HepG2 (cell line): ENCODE results near the gene PSKH1. TPM values are rescaled to one million over a fixed set of nuclear protein-coding genes. Genes with fewer than 3 reads are reported as not detected.

Experiments used
- ARHGAP35 ChIP-seq: sonication (generic); formaldehyde crosslinking; IDR thresholded peaks from 2 replicates; pipeline ENCODE4 v1.9.0; 2022; ENCODE audit warnings: mild to moderate bottlenecking, inconsistent platforms, moderate library complexity, missing genetic modification reagents, borderline replicate concordance
- ATM ChIP-seq: fragments of 450-650 bp; IDR thresholded peaks from 2 replicates; pipeline ENCODE4 v1.7.1; 2017; ENCODE audit warnings: mild to moderate bottlenecking, borderline replicate concordance
- BCL6 ChIP-seq: IDR thresholded peaks from 2 replicates; pipeline ENCODE4 v1.6.1; 2016; ENCODE audit warnings: missing genetic modification reagents, missing compliant biosample characterization
- EEA1 ChIP-seq: sonication (generic); formaldehyde crosslinking; IDR thresholded peaks from 2 replicates; pipeline ENCODE4 v1.5.1; 2020; ENCODE audit warnings: mild to moderate bottlenecking, missing genetic modification reagents, borderline replicate concordance
- NFYC ChIP-seq: IDR thresholded peaks from 2 replicates; pipeline ENCODE4 v1.6.1; 2016; ENCODE audit warnings: missing genetic modification reagents, missing compliant biosample characterization
- NRL ChIP-seq: sonication (generic); formaldehyde crosslinking; IDR thresholded peaks from 2 replicates; pipeline ENCODE4 v1.5.0; 2020; ENCODE audit warnings: missing genetic modification reagents, mild to moderate bottlenecking, moderate library complexity, borderline replicate concordance
- RXRA ChIP-seq: sonication (generic); formaldehyde crosslinking; IDR thresholded peaks from 2 replicates; pipeline ENCODE4 v1.5.1; 2020; ENCODE audit warnings: missing genetic modification reagents
- RXRB ChIP-seq: IDR thresholded peaks from 2 replicates; pipeline ENCODE4 v1.6.1; 2016; ENCODE audit warnings: borderline replicate concordance, missing genetic modification reagents, missing compliant biosample characterization
- TRIM24 ChIP-seq: sonication (generic); formaldehyde crosslinking; IDR thresholded peaks from 2 replicates; pipeline ENCODE4 v1.8.0; 2022; ENCODE audit warnings: mild to moderate bottlenecking, missing genetic modification reagents
- ZFY ChIP-seq: sonication (generic); formaldehyde crosslinking; IDR thresholded peaks from 2 replicates; pipeline ENCODE4 v1.4.0; 2020; ENCODE audit warnings: missing genetic modification reagents
- ZNF232 ChIP-seq: sonication (generic); formaldehyde crosslinking; IDR thresholded peaks from 2 replicates; pipeline ENCODE4 v1.4.0; 2020; ENCODE audit warnings: missing genetic modification reagents, borderline replicate concordance
- ZNF234 ChIP-seq: sonication (generic); formaldehyde crosslinking; conservative IDR thresholded peaks from 2 replicates; pipeline ENCODE4 v1.5.1; 2020; ENCODE audit warnings: mild to moderate bottlenecking, missing genetic modification reagents
- ZNF264 ChIP-seq: sonication (generic); formaldehyde crosslinking; IDR thresholded peaks from 2 replicates; pipeline ENCODE4 v1.4.0; 2020; ENCODE audit warnings: missing genetic modification reagents
- ZNF460 ChIP-seq: sonication (generic); formaldehyde crosslinking; IDR thresholded peaks from 2 replicates; pipeline ENCODE4 v1.5.1; 2020; ENCODE audit warnings: missing genetic modification reagents, mild to moderate bottlenecking, borderline replicate concordance
- ZNF549 ChIP-seq: sonication (generic); formaldehyde crosslinking; IDR thresholded peaks from 2 replicates; pipeline ENCODE4 v1.5.0; 2020; ENCODE audit warnings: missing genetic modification reagents
- ZNF557 ChIP-seq: sonication (generic); formaldehyde crosslinking; IDR thresholded peaks from 2 replicates; pipeline ENCODE4 v1.4.0; 2020; ENCODE audit warnings: missing genetic modification reagents
- ZNF703 ChIP-seq: sonication (generic); formaldehyde crosslinking; IDR thresholded peaks from 2 replicates; pipeline ENCODE4 v1.5.1; 2020; ENCODE audit warnings: missing genetic modification reagents, mild to moderate bottlenecking, moderate library complexity, borderline replicate concordance
- polyA plus RNA-seq, 8 experiments: library from polyadenylated mRNA; depleted of rRNA in 3 of 8; stranded (reverse) in 7 of 8; unstranded in 1 of 8; fragments of >200 nt; fragmentation: Illumina TruSeq in 4 of 8; extraction: Trizol in 4 of 8; gene quantifications; 2 replicates each; pipeline versions ENCODE4 v1.2.1 to v1.2.3, GENCODE V29; 2011 to 2016; ENCODE audit warnings: low read depth in 4 of 8, missing spikeins in 1 of 8, mixed read lengths in 1 of 8; ENCODE audit not compliant: insufficient read depth in 1 of 8
- total RNA-seq, 5 experiments: library from RNA; depleted of rRNA; stranded (reverse); fragments of >200 nt; fragmentation: Illumina TruSeq; extraction: Trizol; gene quantifications; 2 replicates each; pipeline ENCODE4 v1.2.3, GENCODE V29; 2016; ENCODE audit warnings: low read depth in 1 of 5
- TF ChIP-seq, protein P1 (sequence below): sonication (generic); formaldehyde crosslinking; IDR thresholded peaks from 2 replicates; pipeline ENCODE4 v1.4.0; 2020; ENCODE audit warnings: missing genetic modification reagents, borderline replicate concordance
- TF ChIP-seq, protein P2 (sequence below): IDR thresholded peaks from 2 replicates; pipeline ENCODE4 v1.6.1; 2016; ENCODE audit warnings: low read depth, control low read depth
- TF ChIP-seq, protein P3 (sequence below): sonication (generic); formaldehyde crosslinking; IDR thresholded peaks from 2 replicates; pipeline ENCODE4 v1.5.0; 2020; ENCODE audit warnings: mild to moderate bottlenecking, low read depth, missing genetic modification reagents, borderline replicate concordance
- TF ChIP-seq, protein P4 (sequence below): sonication (generic); formaldehyde crosslinking; IDR thresholded peaks from 2 replicates; pipeline ENCODE4 v1.9.0; 2021; ENCODE audit warnings: missing genetic modification reagents, borderline replicate concordance

PSKH1 gene
- total and polyA plus RNA-seq, 2 of the 13 experiments (the other 11 are each of a cell fraction or from before 2014, with no cell fraction given), result 8.4 to 19.1 TPM

DNA sequence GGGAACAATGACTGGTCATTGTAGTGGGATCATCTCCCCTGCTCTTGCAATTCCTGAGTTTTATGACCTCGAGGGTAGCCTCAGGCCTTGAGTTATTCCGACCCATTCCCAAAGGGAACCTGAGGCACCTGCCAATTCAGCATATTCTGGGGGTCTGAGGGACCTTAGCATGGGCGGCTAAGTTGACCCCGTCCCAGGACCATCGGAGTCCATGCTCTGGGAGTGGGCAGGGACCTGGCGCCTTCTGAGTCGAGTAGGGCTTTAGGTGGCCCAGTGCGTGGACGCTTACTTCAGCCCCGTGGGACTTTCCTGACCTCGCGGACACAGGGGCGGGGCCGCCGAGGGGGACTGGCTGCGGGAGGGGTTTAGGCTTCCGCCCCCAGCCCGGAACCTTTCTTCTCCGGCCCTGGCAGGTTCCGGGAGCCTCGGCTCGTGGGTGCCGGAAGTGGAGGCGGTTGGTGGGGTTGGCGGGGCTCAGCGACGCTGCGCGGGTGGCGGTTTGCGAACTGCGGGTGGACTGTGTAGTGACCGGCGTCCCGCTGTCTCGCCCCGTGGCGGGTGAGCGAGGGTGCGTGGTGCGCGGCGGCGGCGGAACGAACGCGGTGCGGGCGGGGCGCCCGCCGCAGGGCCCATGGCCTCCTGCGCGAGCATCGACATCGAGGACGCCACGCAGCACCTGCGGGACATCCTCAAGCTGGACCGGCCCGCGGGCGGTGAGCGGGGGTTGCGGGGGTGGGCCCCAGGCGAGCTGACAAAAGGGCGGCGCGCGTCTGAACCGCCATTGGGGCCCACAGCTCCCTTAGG is 20.2 kb upstream of the PSKH1 start, which contains the start of gene EDC4 (continued):
- TF ChIP-seq, protein P1, sequence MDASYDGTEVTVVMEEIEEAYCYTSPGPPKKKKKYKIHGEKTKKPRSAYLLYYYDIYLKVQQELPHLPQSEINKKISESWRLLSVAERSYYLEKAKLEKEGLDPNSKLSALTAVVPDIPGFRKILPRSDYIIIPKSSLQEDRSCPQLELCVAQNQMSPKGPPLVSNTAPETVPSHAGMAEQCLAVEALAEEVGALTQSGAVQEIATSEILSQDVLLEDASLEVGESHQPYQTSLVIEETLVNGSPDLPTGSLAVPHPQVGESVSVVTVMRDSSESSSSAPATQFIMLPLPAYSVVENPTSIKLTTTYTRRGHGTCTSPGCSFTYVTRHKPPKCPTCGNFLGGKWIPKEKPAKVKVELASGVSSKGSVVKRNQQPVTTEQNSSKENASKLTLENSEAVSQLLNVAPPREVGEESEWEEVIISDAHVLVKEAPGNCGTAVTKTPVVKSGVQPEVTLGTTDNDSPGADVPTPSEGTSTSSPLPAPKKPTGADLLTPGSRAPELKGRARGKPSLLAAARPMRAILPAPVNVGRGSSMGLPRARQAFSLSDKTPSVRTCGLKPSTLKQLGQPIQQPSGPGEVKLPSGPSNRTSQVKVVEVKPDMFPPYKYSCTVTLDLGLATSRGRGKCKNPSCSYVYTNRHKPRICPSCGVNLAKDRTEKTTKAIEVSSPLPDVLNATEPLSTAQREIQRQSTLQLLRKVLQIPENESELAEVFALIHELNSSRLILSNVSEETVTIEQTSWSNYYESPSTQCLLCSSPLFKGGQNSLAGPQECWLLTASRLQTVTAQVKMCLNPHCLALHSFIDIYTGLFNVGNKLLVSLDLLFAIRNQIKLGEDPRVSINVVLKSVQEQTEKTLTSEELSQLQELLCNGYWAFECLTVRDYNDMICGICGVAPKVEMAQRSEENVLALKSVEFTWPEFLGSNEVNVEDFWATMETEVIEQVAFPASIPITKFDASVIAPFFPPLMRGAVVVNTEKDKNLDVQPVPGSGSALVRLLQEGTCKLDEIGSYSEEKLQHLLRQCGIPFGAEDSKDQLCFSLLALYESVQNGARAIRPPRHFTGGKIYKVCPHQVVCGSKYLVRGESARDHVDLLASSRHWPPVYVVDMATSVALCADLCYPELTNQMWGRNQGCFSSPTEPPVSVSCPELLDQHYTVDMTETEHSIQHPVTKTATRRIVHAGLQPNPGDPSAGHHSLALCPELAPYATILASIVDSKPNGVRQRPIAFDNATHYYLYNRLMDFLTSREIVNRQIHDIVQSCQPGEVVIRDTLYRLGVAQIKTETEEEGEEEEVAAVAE (CRISPR knock-in tag), result peak; percentile 73; the same call in 1 of the 2 replicates
- TF ChIP-seq TRIM24 (no peak), NRL (CRISPR knock-in tag) (peak; percentile 94), ZNF703 (CRISPR knock-in tag) (peak; percentile 76; the same call in 1 of the 2 replicates), ATM (no peak), ZFY (peak; percentile 95), ZNF460 (no peak), NFYC (CRISPR knock-in tag) (peak; percentile 54), ZNF557 (CRISPR knock-in tag) (0 out of 2 replicates have a peak, but pooled peaks have one; percentile 57), BCL6 (peak; percentile 35; the same call in 1 of the 2 replicates), RXRB (CRISPR knock-in tag) (peak; percentile 87), EEA1 (CRISPR knock-in tag) (peak; percentile 96), ZNF549 (no peak), ZNF264 (CRISPR knock-in tag) (no peak), ZNF232 (CRISPR knock-in tag) (no peak), ZNF234 (peak; percentile 90; the same call in 1 of the 2 replicates), RXRA (CRISPR knock-in tag) (peak; percentile 71; the same call in 1 of the 2 replicates), ARHGAP35 (CRISPR knock-in tag) (peak; percentile 92)
- TF ChIP-seq, protein P2, sequence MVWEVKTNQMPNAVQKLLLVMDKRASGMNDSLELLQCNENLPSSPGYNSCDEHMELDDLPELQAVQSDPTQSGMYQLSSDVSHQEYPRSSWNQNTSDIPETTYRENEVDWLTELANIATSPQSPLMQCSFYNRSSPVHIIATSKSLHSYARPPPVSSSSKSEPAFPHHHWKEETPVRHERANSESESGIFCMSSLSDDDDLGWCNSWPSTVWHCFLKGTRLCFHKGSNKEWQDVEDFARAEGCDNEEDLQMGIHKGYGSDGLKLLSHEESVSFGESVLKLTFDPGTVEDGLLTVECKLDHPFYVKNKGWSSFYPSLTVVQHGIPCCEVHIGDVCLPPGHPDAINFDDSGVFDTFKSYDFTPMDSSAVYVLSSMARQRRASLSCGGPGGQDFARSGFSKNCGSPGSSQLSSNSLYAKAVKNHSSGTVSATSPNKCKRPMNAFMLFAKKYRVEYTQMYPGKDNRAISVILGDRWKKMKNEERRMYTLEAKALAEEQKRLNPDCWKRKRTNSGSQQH, result peak; percentile 87; the same call in 1 of the 2 replicates
- TF ChIP-seq, protein P3, sequence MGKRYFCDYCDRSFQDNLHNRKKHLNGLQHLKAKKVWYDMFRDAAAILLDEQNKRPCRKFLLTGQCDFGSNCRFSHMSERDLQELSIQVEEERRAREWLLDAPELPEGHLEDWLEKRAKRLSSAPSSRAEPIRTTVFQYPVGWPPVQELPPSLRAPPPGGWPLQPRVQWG (CRISPR knock-in tag), result no peak
- TF ChIP-seq, protein P4, sequence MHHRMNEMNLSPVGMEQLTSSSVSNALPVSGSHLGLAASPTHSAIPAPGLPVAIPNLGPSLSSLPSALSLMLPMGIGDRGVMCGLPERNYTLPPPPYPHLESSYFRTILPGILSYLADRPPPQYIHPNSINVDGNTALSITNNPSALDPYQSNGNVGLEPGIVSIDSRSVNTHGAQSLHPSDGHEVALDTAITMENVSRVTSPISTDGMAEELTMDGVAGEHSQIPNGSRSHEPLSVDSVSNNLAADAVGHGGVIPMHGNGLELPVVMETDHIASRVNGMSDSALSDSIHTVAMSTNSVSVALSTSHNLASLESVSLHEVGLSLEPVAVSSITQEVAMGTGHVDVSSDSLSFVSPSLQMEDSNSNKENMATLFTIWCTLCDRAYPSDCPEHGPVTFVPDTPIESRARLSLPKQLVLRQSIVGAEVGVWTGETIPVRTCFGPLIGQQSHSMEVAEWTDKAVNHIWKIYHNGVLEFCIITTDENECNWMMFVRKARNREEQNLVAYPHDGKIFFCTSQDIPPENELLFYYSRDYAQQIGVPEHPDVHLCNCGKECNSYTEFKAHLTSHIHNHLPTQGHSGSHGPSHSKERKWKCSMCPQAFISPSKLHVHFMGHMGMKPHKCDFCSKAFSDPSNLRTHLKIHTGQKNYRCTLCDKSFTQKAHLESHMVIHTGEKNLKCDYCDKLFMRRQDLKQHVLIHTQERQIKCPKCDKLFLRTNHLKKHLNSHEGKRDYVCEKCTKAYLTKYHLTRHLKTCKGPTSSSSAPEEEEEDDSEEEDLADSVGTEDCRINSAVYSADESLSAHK (CRISPR knock-in tag), result 0 out of 2 replicates have a peak, but pooled peaks have one; percentile 58
